HepG2 (cell line): ENCODE data around the gene R3HDM1. TPM values are rescaled to one million over a fixed set of nuclear protein-coding genes. Genes with fewer than 3 reads are reported as not detected.
A peak's percentile ranks its signal among the peaks of the same experiment; 100 is the strongest.

Source experiments
- FOSL1 ChIP-seq: sonication (generic); formaldehyde crosslinking; IDR thresholded peaks from 2 replicates; pipeline ENCODE4 v1.9.0; 2021; ENCODE audit warnings: missing genetic modification reagents, borderline replicate concordance
- HOXA5 ChIP-seq: sonication (generic); formaldehyde crosslinking; IDR thresholded peaks from 2 replicates; pipeline ENCODE4 v1.4.0; 2020; ENCODE audit warnings: missing genetic modification reagents
- KDM5B ChIP-seq: sonication (generic); formaldehyde crosslinking; IDR thresholded peaks from 2 replicates; pipeline ENCODE4 v1.4.0; 2020; ENCODE audit warnings: missing genetic modification reagents, mild to moderate bottlenecking, borderline replicate concordance
- LCORL ChIP-seq, 2 experiments: fragments of 450-650 bp in 1 of 2; sonication (generic) in 1 of 2; formaldehyde crosslinking in 1 of 2; IDR thresholded peaks; 2 replicates each; pipeline versions ENCODE4 v1.5.0 to v1.6.1; 2017 to 2020; ENCODE audit warnings: antibody characterized with exemption in 1 of 2, missing genetic modification reagents in 1 of 2
- MAFG ChIP-seq: sonication (generic); formaldehyde crosslinking; IDR thresholded peaks from 2 replicates; pipeline ENCODE4 v1.5.1; 2020; ENCODE audit warnings: mild to moderate bottlenecking, missing genetic modification reagents
- MED13 ChIP-seq: sonication (generic); formaldehyde crosslinking; IDR thresholded peaks from 2 replicates; pipeline ENCODE4 v1.5.0; 2020; ENCODE audit warnings: missing genetic modification reagents
- RARG ChIP-seq: sonication (generic); formaldehyde crosslinking; IDR thresholded peaks from 2 replicates; pipeline ENCODE4 v1.4.0; 2020; ENCODE audit warnings: low read depth, mild to moderate bottlenecking, missing genetic modification reagents
- RELA ChIP-seq: sonication (generic); formaldehyde crosslinking; IDR thresholded peaks from 2 replicates; pipeline ENCODE4 v1.4.0; 2020; ENCODE audit warnings: missing genetic modification reagents
- SMYD3 ChIP-seq: sonication (generic); formaldehyde crosslinking; IDR thresholded peaks from 2 replicates; pipeline ENCODE4 v1.8.1; 2023; ENCODE audit warnings: mild to moderate bottlenecking, missing genetic modification reagents
- SP140L ChIP-seq: sonication (generic); formaldehyde crosslinking; IDR thresholded peaks from 2 replicates; pipeline ENCODE4 v1.4.0; 2020; ENCODE audit warnings: missing genetic modification reagents, borderline replicate concordance
- SRSF9 ChIP-seq: fragments of 200-400 bp; formaldehyde crosslinking; IDR thresholded peaks from 2 replicates; pipeline ENCODE4 v1.6.1; 2018; ENCODE audit warnings: borderline replicate concordance, mild to moderate bottlenecking, low read depth, low read length; ENCODE audit not compliant: insufficient read depth, poor library complexity, severe bottlenecking
- SRY ChIP-seq: sonication (generic); formaldehyde crosslinking; IDR thresholded peaks from 2 replicates; pipeline ENCODE4 v1.8.0; 2022; ENCODE audit warnings: mild to moderate bottlenecking, missing genetic modification reagents
- YEATS2 ChIP-seq: sonication (generic); formaldehyde crosslinking; IDR thresholded peaks from 2 replicates; pipeline ENCODE4 v1.4.0; 2020; ENCODE audit warnings: missing genetic modification reagents, borderline replicate concordance
- ZC3H4 ChIP-seq: sonication (generic); formaldehyde crosslinking; IDR thresholded peaks from 2 replicates; pipeline ENCODE4 v1.4.0; 2020; ENCODE audit warnings: missing genetic modification reagents, borderline replicate concordance
- ZMYM4 ChIP-seq: sonication (generic); formaldehyde crosslinking; IDR thresholded peaks from 2 replicates; pipeline ENCODE4 v1.8.1; 2023; ENCODE audit warnings: mild to moderate bottlenecking, missing genetic modification reagents
- ZNF354B ChIP-seq: sonication (generic); formaldehyde crosslinking; IDR thresholded peaks from 2 replicates; pipeline ENCODE4 v1.8.0; 2022; ENCODE audit warnings: mild to moderate bottlenecking, missing genetic modification reagents
- ZNF441 ChIP-seq: sonication (generic); formaldehyde crosslinking; IDR thresholded peaks from 2 replicates; pipeline ENCODE4 v1.7.0; 2021; ENCODE audit warnings: missing genetic modification reagents, borderline replicate concordance
- ZNF501 ChIP-seq: sonication (generic); formaldehyde crosslinking; IDR thresholded peaks from 2 replicates; pipeline ENCODE4 v1.5.1; 2020; ENCODE audit warnings: mild to moderate bottlenecking, moderate library complexity, missing genetic modification reagents
- ZNF550 ChIP-seq: sonication (generic); formaldehyde crosslinking; IDR thresholded peaks from 2 replicates; pipeline ENCODE4 v1.4.0; 2020; ENCODE audit warnings: mild to moderate bottlenecking, missing genetic modification reagents, borderline replicate concordance
- ZNF557 ChIP-seq: sonication (generic); formaldehyde crosslinking; IDR thresholded peaks from 2 replicates; pipeline ENCODE4 v1.4.0; 2020; ENCODE audit warnings: missing genetic modification reagents
- ZNF615 ChIP-seq: sonication (generic); formaldehyde crosslinking; IDR thresholded peaks from 2 replicates; pipeline ENCODE4 v1.5.0; 2020; ENCODE audit warnings: mild to moderate bottlenecking, missing genetic modification reagents, borderline replicate concordance
- ZNF879 ChIP-seq: sonication (generic); formaldehyde crosslinking; IDR thresholded peaks from 2 replicates; pipeline ENCODE4 v1.8.1; 2023; ENCODE audit warnings: missing genetic modification reagents
- ZSCAN31 ChIP-seq: sonication (generic); formaldehyde crosslinking; IDR thresholded peaks from 2 replicates; pipeline ENCODE4 v1.5.0; 2020; ENCODE audit warnings: low read depth, mild to moderate bottlenecking, missing genetic modification reagents
- polyA plus RNA-seq, 8 experiments: library from polyadenylated mRNA; depleted of rRNA in 3 of 8; stranded (reverse) in 7 of 8; unstranded in 1 of 8; fragments of >200 nt; fragmentation: Illumina TruSeq in 4 of 8; extraction: Trizol in 4 of 8; gene quantifications; 2 replicates each; pipeline versions ENCODE4 v1.2.1 to v1.2.3, GENCODE V29; 2011 to 2016; ENCODE audit warnings: low read depth in 4 of 8, missing spikeins in 1 of 8, mixed read lengths in 1 of 8; ENCODE audit not compliant: insufficient read depth in 1 of 8
- total RNA-seq, 5 experiments: library from RNA; depleted of rRNA; stranded (reverse); fragments of >200 nt; fragmentation: Illumina TruSeq; extraction: Trizol; gene quantifications; 2 replicates each; pipeline ENCODE4 v1.2.3, GENCODE V29; 2016; ENCODE audit warnings: low read depth in 1 of 5
- TF ChIP-seq, protein P1 (sequence below): sonication (generic); formaldehyde crosslinking; IDR thresholded peaks from 2 replicates; pipeline ENCODE4 v1.4.0; 2020; ENCODE audit warnings: missing genetic modification reagents, borderline replicate concordance
- TF ChIP-seq, protein P2 (sequence below): fragments of 450-650 bp; IDR thresholded peaks from 2 replicates; pipeline ENCODE4 v1.6.1; 2016
- TF ChIP-seq, protein P3 (sequence below): sonication (generic); formaldehyde crosslinking; IDR thresholded peaks from 2 replicates; pipeline ENCODE4 v1.8.0; 2022; ENCODE audit warnings: missing genetic modification reagents, mild to moderate bottlenecking, inconsistent platforms, borderline replicate concordance

R3HDM1 gene
- total and polyA plus RNA-seq, 2 of the 13 experiments (the other 11 are each of a cell fraction or from before 2014, with no cell fraction given), result 15.7 to 54.3 TPM

DNA sequence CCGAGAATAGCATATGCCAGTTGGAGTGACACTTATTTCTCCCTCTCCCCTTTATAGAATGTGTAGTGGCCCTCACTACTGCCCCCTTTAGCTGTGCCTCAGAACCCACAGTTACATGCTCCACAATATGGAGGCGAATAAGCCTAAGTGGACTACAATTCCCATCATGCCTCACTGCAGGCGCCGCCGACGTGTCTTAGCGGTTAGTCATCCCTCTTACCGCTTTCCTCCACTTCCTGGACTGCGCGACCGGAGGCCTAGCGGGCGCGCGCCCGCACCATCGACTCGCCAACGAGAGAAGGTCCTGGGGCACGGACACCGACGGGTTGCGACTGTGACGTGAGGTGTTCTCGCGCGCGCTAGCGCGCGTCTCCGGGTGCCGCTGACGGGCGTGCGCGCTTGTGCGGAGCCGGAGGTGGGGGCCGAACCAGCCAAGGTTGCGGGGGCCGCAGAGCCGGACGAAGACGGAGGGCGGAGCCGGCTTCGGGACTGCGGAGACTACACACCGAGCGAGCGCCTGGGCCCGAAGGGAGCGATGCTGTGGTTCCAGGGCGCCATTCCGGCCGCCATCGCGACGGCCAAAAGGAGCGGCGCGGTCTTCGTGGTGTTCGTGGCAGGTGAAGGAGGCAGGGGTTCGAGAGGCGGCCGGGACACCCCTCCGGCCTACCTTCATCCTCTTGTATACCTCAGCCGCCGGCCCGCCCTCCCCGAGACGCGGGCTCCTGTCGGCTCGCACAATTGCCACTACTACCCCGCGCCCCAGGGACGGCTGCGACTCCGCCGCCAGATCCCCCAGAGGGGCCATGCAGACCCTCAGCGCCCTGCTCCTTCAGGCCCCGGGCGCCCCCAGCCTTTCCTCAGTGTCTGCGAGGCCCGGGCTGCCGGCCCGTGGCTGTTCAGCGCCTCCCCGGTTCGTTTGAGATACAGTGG lies 210.4 kb downstream of the R3HDM1 start, which contains the start of gene UBXN4 (continued):
- TF ChIP-seq RARG, result no peak
- no peak; the same call in 1 of the 2 replicates for TF ChIP-seq ZSCAN31 (CRISPR knock-in tag)
- TF ChIP-seq MED13, result 0 out of 2 replicates have a peak, but pooled peaks have one; percentile 34
- TF ChIP-seq, protein P1, sequence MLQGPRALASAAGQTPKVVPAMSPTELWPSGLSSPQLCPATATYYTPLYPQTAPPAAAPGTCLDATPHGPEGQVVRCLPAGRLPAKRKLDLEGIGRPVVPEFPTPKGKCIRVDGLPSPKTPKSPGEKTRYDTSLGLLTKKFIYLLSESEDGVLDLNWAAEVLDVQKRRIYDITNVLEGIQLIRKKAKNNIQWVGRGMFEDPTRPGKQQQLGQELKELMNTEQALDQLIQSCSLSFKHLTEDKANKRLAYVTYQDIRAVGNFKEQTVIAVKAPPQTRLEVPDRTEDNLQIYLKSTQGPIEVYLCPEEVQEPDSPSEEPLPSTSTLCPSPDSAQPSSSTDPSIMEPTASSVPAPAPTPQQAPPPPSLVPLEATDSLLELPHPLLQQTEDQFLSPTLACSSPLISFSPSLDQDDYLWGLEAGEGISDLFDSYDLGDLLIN (CRISPR knock-in tag), result 0 out of 2 replicates have a peak, but pooled peaks have one; percentile 88
- TF ChIP-seq, protein P2, sequence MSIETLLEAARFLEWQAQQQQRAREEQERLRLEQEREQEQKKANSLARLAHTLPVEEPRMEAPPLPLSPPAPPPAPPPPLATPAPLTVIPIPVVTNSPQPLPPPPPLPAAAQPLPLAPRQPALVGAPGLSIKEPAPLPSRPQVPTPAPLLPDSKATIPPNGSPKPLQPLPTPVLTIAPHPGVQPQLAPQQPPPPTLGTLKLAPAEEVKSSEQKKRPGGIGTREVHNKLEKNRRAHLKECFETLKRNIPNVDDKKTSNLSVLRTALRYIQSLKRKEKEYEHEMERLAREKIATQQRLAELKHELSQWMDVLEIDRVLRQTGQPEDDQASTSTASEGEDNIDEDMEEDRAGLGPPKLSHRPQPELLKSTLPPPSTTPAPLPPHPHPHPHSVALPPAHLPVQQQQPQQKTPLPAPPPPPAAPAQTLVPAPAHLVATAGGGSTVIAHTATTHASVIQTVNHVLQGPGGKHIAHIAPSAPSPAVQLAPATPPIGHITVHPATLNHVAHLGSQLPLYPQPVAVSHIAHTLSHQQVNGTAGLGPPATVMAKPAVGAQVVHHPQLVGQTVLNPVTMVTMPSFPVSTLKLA, result peak; percentile 49
- TF ChIP-seq ZNF615 (CRISPR knock-in tag), result no peak
- peak; percentile 48; the same call in 1 of the 2 replicates for TF ChIP-seq ZNF557 (CRISPR knock-in tag)
- TF ChIP-seq SRSF9, result no peak
- TF ChIP-seq ZNF550 (CRISPR knock-in tag), result no peak; the same call in 1 of the 2 replicates
- no peak for TF ChIP-seq MAFG (CRISPR knock-in tag)
- peak; percentile 94; the same call in 1 of the 2 replicates for TF ChIP-seq HOXA5 (CRISPR knock-in tag)
- peak; percentile 88; the same call in 1 of the 2 replicates for TF ChIP-seq ZNF441 (CRISPR knock-in tag)
- peak; percentile 78 for TF ChIP-seq SRY (CRISPR knock-in tag)
- peak; percentile 88; the same call in 1 of the 2 replicates for TF ChIP-seq ZMYM4 (CRISPR knock-in tag)
- peak; percentile 96; the same call in 1 of the 2 replicates for TF ChIP-seq ZNF879
- TF ChIP-seq, protein P3, sequence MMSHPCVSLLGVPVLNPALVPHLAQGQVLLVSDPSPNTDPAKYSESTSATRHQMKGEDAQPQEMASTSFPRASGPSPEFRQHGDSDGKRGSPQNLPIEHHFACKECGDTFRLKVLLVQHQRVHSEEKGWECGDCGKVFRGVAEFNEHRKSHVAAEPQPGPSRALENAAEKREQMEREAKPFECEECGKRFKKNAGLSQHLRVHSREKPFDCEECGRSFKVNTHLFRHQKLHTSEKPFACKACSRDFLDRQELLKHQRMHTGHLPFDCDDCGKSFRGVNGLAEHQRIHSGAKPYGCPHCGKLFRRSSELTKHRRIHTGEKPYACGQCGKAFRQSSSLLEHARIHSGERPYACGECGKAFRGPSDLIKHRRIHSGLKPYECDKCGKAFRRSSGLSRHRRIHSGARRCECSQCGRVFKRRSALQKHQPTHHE (CRISPR knock-in tag), result no peak; the same call in none of the 2 replicates
- no peak for TF ChIP-seq LCORL (IDR thresholded peaks at IDR 0.05)
- TF ChIP-seq LCORL (CRISPR knock-in tag; IDR thresholded peaks at IDR 0.05), result no peak
- peak; percentile 93 for TF ChIP-seq FOSL1 (CRISPR knock-in tag)
- TF ChIP-seq SMYD3 (CRISPR knock-in tag), result no peak; the same call in 1 of the 2 replicates
- no peak for TF ChIP-seq SP140L
- 0 out of 2 replicates have a peak, but pooled peaks have one; percentile 44 for TF ChIP-seq ZNF354B
- peak; percentile 78; the same call in 1 of the 2 replicates for TF ChIP-seq YEATS2 (CRISPR knock-in tag)
- TF ChIP-seq RELA (CRISPR knock-in tag), result peak; percentile 92
- peak; percentile 97 for TF ChIP-seq KDM5B (CRISPR knock-in tag)
- no peak for TF ChIP-seq ZC3H4 (CRISPR knock-in tag)
- peak; percentile 91 for TF ChIP-seq ZNF501 (CRISPR knock-in tag)
